ENCODE results near the gene CHN2. TPM values are rescaled to one million over a fixed set of nuclear protein-coding genes. Genes with fewer than 3 reads are reported as not detected.

CHN2 gene
- 19.0 TPM for polyA plus RNA-seq (ENCODE audit: insufficient read length)
- long read RNA-seq, donor 1, partial matches to known transcripts, result 0 of 1 reads
- long read RNA-seq, donor 1, other reads (novel, unspliced or antisense), result 0 of 1 reads
- long read RNA-seq, donor 2, partial matches to known transcripts, result 0 of 1 reads
- long read RNA-seq, donor 2, other reads (novel, unspliced or antisense), result 0 of 1 reads
- long read RNA-seq, donor 3, partial matches to known transcripts, result 0 of 4 reads
- long read RNA-seq, donor 3, other reads (novel, unspliced or antisense), result 0 of 4 reads
- long read RNA-seq, donor 4, partial matches to known transcripts, result 0 of 1 reads
- long read RNA-seq, donor 4, other reads (novel, unspliced or antisense), result 0 of 1 reads
- long read RNA-seq, donor 5, partial matches to known transcripts, result 8 of 14 reads
- long read RNA-seq, donor 5, other reads (novel, unspliced or antisense), result 0 of 14 reads
- long read RNA-seq, donor 6, partial matches to known transcripts, result 0 of 1 reads
- long read RNA-seq, donor 6, other reads (novel, unspliced or antisense), result 0 of 1 reads
- long read RNA-seq, donor 7, partial matches to known transcripts, result 0 of 4 reads
- long read RNA-seq, donor 7, other reads (novel, unspliced or antisense), result 0 of 4 reads
- long read RNA-seq, donor 8, partial matches to known transcripts, result 0 of 3 reads
- long read RNA-seq, donor 8, other reads (novel, unspliced or antisense), result 0 of 3 reads

DNA sequence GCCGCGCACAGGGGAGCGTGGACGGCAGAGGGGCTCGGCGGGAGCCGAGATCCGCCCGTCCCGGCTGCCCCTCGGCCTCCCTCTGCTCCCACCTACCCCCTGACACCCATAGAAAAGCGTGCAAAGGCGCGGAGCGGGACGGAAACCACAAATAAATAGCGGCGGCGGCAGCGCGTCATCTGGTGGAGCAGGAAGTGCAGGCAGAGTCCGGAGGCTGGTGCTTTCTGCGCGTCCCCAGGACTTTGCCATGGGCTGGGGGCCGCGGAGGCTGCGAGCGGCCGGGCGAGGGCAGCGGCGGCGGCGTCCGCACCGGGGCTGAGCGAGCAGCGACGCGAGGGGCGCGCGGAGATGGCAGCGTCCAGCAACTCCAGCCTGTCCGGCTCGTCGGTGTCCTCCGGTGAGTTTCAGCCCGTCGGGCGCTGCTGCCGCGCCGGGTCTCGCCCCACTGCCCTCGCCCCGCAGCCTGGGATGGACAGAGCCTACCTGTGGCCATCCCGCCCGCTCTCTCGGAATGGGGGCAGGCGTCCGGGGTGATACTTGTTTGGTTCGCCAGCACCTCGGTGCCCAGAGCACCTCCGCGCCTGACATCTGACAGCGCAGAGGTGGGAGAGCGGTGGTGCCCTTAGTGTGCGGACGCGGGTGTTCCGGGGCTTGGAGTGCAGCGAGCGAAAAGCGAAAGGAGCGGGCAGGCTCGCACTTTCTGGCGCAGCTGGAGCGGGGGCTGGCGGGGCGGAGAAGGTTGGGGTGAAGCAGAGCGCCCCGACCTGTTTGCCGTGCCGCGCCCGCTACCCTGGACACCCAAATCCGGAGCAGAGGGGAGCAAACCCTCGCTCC is at the start of gene CHN2:
Gene CHN2 (plus strand): TSS at position 182 of the 834 bp plus-strand sequence.
- DNase-seq, result peak; percentile 60

DNA sequence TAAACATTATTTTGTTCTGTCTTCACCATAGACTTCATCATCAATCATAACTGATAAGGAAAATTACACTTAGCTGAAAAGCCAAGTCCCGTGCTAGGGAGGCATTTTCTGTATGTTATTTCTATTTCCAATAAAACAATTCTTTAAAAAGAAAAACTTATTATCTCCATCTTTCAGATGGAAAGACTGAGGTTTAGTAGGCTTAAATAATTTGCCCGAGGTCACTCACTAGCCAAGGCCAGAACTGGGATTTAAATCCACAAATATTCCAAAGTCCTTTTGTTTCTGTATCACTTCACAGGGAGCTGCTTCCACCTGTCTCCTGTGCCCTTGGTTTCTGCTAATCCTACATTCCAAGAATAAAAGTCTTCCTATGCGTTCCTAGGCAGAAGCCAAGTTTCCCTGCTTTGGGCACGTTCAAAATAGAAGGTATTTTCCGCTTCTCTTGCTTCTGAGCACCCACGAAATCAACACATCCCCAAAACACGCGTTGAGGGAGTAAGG is 49.0 kb upstream of the CHN2 start:
- DNase-seq, result no peak

DNA sequence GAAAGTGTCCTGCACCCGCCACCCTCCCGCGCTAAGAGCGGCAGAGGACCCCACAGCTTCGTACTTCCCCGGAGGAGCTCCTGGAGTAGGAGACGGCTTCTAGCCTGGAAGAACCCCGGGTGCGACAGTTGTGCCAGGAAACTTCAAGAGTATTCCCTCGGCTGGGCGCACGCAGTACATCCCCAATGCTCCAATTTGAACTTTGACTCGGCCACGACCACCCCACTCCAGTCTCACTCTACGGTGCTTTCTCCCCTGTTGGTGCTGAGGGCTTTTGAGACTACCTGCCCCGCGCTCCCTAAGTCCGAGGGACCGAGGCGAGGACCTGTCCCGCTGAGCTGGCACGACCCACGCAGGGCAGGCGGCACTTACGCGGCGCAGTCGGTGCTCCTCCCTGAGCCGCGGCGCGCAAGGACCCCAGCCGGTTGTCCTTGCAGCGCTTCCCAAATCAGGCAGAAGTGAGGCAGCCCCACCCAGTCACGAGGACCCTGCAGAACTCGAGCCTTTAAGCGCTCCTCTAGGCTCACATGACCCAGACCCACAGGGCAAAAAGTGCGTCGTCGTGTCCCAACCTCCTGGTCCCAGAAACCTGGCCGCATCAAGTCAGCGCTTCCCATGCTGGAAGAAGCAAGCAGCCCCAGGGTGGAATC is 48.4 kb upstream of the CHN2 start, which contains the start of gene CPVL:
Gene CPVL (minus strand): TSS at position 481 of the 650 bp plus-strand sequence. CDS start 25,476 bp downstream, outside the sequence.
- no peak for DNase-seq

DNA sequence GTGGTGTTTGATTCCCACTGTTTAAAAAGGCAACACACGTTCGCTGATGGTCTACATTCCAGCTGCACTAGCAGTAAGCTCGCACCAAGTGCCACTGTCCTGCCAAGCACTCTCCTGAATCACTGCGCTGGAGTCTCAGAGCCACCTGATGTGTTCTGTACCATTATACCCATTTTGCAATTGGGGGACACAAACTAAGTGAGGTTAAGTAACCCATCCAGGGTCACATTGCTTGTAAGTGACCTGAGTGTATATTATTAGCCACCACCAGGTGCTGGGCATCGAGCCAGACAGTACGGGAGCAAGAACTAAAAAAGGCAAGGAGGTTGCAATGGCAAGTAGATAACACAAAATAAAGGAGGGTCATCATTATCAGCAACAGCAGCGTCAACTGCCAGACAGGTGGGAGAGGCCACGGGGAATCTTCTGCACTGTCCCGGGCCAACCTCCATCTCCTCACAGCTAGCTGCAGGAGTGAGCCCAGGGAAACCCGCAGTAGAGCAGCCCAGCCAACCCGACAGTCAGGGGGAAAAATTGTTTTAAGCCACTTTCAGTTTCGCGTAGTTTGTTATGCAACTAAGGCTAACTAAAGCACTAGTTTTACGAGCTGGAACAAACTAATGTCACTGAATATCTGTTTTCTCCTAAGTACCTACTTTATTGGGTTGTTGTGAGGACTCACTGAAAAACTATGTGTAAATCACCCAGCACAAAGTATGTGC is 47.5 kb upstream of the CHN2 start:
- DNase-seq, result no peak

DNA sequence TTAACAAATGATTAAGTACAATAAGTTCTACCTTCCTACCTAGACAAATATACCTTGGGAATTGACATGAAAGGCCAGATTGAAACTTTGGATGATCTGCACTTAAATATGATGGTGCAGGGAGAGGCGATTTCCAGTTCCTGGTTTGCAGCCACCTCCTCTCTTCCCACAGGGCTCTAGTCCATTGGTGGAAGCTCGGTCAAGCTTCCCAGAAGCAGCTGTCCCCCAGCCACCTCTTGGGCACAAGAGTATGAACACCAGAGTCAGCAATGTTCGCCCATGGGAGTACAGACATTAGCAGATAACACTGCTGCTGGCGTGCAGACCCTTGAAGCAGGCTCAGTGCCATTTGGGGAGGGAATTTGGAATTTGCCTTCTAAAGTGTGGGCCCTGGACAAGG is 46.8 kb upstream of the CHN2 start:
- DNase-seq, result no peak

DNA sequence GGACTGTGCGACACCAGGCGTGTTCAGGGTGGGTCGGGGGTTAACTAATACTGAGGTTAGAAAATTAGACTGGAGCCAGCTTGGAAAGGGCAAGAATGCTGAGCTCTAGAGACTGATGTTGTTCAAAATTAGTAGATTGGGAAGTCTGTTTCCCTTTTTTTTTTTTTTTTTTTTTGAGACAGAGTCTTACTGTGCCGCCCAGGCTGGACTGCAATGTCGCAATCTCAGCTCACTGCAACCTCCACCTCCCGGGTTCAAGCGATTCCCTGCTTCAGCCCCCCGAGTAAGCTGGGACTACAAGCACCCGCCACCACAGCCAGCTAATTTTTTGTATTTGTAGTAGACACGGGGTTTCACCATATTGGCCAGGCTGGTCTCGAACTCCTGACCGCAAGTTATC is 45.5 kb upstream of the CHN2 start:
- DNase-seq, result no peak

DNA sequence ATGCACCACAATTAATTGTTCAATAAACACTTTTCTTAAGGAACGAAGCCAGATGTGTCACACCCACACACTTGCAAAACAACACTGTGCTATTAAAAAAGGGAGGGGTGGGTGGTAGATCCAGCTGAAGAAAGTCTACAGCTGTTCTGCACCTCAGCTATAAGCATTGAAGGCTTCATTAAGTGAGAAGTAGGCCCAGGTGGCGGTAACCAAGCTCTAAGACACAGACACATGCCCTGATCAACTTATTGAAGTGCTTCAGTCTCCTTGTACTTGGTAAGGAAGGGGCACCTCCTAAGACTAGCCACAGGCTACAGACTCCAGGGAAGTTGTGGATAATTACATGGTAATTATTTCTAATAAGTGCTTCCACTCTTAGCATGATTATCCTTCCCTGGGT is 43.7 kb upstream of the CHN2 start:
- no peak for DNase-seq

DNA sequence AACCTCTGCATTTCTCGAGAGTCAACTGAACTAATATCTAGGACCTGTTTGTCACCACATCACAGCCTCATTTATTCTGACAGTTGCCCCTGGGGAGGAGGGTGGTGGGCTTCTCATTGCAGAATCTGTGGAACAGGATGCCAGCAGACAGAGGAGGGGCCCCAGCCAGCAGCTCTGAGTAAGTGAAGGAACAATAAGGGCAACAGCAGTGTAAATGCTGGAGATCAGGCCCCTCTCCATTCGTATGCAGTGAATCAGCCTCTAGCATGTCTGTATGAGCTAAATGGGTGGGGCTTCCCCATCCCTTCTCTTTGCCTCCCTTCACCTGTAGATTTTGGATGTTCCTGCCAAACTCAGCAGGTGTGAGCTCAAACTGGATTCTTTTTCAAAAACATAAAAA is 40.5 kb upstream of the CHN2 start:
- no peak for DNase-seq

DNA sequence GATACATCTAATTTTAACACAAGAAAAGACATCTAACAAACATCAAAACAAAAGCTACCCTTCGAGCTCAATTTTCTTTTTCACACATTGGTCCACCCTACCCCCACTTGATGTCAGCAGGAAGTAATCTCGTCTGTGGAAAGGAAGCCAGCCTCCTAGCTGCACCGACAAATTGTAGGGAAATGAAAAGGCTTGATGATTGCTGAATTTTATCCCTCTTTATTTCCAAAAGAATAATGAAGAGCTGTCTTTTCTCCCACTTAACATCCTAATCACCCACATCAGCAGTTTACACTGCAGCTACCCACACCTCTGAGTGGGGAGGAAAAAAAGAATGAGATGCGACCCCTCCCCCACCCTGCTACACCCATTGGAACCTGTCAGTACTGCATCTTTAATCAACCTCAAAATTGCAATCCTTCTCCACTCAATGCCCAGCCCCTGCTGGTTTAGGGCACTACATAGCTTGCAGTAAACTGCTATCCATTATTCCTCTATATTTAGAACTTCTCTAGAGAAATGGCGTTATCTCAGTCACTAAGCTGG is 37.6 kb upstream of the CHN2 start:
- DNase-seq, result no peak

DNA sequence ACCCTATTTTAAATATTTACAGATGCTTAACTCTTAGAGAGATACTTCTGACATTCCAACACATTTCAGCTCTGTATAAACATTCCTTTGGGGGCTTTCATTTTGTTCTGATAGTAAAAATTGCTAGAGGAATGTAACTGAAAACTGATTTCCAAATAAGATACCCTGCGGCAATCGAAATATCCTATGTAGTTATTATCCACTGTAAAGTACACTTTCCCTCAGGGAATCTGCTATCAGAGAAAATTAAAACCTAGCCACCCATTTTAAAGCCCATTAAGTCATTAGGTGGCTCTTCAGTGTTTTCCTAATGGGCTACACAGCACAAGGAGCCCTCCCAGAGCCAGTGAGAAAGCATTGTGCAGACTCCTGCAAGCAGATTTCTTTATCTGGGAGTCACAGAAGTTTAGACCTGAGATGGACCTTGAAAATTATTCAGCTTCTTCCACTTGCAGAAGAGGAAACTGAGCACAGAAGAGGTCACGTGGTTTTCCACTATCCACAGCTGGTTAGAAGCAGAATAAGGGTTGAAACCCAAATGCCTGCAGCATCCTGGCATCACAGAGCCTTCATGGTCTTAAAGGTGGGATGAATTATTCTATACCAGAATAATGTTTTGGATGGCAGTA is 35.7 kb upstream of the CHN2 start:
- no peak for DNase-seq

DNA sequence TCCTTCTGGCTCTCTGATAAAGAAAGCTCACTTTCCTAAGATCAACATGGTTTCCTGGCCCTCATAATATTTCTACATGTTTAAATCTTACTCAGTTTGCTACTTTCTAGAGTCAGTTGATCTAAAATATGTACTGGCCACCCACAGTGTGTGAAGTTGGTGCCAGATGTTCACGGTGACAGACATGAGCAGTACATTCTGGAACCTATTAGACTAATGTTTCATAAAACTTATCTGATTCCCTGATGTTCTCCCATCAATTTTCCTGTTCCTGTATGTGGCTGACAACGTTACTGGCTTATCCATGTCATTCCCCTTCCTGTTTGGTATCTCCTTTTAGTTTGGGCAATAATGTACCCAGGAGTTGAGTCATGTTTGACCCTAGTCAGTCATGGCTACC is 34.5 kb upstream of the CHN2 start:
- no peak for DNase-seq

DNA sequence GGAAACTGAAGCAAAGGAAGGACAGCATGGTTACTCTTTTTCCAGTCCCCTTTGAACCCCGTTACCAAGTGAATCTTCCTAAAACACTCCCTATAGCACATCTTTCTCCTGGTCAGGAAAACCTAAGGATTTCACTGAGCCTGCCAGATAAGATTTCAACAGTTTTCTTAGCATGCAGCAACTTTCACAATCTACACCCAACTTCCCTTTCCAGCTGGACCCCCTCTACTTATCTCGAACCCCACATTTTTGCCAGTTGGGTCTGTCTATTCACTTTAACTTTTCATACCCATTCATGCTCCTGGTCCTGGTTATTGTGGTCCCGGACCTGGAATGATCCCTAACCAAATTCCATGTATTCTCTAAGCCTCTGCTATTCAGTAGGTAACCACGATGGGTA is 33.3 kb upstream of the CHN2 start:
- DNase-seq, result no peak

DNA sequence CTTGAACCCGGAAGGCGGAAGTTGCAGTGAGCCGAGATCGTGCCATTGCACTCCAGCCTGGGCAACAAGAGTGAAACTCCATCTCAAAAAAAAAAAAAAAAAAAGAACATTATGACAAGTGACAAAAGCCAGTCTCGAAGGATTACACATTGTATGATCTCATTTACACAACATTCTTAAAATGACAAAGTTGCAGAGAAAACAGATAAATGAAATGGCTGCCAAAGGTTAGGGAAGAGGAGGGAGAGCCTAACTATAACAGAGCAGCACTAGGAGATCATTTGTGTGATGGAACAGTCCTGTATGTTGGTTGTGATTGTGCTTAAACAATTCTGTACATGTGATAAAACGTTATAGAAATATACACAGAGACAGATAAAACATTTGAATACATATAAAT is 32.0 kb upstream of the CHN2 start:
- DNase-seq, result no peak

DNA sequence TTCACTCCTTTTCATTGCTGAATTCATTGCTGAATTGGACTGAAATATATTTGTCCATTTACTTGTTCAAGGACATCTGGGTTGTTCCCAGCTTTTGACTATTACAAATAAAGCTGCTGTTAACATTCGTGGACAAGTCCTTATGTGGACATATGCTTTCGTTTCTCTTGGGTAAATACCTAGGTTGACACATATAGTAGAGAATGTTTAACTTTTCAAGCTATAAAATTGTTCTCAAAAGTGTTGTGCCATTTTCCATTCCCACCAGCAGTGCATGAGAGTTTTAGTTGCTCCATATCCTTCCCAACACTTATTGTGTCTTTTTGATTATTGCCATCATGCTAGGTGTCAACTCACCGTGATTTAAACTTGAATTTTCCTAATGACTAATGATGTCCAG is 30.7 kb upstream of the CHN2 start:
- no peak for DNase-seq

DNA sequence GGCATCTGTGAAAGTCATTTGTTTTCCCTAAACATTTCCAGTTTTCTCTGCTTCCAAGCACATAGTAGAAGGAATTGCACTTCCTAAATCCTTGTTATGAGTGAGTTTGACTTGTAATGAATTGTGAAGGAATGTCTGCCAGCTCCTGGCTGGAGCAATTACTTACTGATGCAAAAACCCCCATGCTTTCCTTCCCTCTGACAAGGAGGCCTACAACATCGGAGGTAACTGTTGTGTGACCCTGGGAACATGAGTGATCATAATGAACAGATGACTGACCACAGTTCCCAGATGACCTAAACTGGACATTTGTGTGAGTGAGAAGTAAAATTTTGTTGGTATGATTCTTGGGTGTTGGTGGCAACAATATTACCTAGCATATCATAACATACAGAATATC is 26.9 kb upstream of the CHN2 start:
- no peak for DNase-seq

DNA sequence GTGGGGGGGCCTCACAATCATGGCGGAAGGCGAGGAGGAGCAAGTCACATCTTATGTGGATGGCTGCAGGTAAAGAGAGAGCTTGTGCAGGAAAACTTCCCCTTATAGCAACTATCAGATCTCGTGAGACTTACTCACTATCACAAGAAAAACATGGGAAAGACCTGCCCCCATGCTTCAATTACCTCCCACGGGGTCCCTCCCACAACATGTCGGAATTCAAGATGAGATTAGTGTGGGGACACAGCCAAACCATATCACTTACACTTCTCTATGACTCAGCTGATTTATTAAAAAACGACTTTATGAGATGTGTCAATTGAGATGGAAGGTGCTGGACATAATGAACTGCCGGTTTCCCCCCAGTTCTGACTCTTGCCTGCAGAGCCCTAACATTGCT is 23.8 kb upstream of the CHN2 start:
- no peak for DNase-seq

DNA sequence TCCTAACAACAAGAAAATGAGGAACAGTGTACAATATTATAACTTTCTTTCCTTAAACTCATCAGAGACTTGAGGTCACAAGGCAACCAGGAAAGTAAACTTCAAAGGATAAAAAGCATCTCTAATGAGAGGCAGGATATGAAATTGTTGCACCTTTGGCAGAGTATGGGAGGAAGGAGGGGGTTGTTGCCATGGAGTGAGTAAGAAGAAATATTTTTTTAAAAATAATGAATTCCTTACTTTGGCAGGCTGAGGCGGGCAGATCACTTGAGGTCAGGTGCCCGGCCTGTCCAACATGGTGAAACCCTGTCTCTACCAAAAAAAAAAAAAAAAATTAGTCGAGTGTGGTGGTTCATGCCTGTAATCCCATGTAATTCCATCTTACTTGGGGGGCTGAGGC is 21.1 kb upstream of the CHN2 start:
- DNase-seq, result no peak

DNA sequence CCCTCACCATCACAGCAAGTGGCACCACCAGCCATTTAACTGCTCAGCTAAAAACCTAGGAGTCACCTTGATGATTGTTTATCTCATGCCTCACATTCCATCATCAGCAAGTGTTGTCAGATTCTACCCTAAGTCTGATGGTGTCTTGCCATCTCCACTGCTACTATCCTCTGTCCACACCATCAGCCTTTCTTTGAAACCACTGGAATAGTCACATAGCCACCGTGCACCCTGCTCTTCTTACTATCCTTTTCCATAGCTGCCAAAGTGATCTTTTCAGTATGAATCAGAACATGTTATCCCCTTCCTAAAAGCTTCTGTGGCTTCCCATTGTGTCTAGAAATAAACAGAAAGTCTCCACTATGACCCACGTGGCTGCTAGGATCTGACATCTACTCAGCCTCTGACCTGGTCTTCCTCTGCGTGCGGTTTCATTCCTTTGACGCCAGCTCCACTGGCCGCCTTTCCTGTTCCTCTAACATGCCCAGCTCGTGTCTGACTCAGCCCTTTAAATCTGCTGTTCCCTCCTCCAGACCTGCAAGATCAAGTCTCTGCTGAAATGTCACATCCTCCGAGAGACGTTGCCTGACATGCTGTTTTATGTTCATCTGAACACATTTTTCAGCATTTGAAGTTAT is 16.5 kb upstream of the CHN2 start:
- DNase-seq, result no peak

DNA sequence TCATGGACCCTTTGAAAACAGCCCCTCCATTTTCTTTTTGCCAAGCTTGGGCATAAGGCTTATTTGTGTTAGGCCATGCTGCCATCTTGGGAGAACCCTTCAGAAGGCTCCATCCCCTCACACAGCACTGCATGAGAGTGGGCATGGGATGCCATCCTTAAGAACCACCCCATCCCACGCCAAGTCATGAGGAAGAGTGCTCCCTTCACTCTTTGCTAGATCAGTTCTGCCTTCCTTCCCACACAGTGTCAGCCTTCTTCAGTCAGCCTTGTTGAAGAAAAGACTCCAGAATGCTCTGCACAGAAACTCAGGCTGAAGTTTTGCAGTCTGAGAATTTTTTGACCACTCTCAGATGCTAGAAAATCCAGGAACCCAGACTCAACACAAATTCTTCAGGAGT is 15.5 kb upstream of the CHN2 start:
- DNase-seq, result no peak

DNA sequence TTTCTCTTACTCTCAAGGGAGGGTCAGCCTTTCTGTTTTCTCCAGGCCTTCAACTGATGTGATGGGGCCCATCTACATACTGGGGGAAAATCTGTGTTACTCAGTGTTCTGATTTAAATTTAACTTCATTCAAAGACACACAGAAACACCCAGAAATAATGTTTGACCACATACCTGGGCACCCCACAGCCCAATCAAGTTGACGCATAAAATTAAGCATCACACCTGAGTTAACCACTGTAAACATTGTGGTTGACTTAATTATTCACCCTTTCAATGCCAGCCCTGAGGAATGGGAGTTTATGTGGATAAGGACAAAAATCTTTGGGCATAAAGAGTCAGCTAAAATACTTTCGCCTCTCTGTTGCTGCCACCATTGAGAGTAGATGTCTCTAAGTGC is 10.0 kb upstream of the CHN2 start:
- no peak for DNase-seq
